ENCODE measurements around the gene TIAM1.
A peak's percentile ranks its signal among the peaks of the same experiment; 100 is the strongest.
"Not testable (repeated sequence)": the region's sequence is repeated elsewhere in the genome, so short reads cannot be mapped to it uniquely, and the experiment has no call there.

Gene TIAM1

DNA sequence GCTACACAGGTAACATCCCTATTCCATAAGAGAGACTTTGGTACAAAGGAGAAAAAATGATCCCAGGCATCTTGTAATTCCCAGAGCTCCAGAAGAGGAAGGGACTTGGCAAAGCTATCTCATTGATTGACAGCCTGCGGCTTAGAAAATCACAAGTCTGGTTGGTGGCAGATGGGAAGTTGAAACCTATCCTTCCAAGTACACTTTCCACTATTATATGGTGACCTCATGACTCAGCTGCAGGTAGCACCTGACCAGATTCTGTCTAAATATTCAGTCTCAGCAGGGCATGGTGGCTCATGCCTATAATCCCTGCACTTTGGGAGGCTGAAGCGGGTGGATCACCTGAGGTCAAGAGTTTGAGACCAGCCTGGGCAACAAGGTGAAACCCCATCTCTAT lies 89.9 kb downstream of the TIAM1 start:
- DNase-seq (ENCODE audit: low spot score), result no peak

DNA sequence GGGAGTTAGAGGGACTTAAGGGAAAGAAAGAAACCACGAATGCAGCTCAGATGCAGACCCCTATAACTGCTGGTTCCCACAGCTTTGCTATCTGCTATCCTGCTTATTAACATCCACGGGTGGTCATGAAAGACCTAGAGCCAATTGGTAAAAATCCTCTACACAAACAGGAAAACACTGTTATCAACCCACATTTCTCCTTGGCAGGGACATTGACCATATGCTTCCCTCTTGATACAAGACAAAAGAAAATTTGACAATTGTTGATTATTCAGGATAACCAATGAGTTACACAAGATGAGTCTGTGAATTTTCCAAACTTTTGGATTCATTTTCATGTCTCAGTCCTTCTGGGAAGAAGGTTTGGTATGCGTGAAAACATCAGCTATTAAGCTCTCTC lies 90.4 kb downstream of the TIAM1 start:
- no peak for DNase-seq (ENCODE audit: low spot score)

GRCh38 chr21:31252611-31253010 lies 91.5 kb downstream of the TIAM1 start:
- DNase-seq (ENCODE audit: low spot score), result no peak

DNA sequence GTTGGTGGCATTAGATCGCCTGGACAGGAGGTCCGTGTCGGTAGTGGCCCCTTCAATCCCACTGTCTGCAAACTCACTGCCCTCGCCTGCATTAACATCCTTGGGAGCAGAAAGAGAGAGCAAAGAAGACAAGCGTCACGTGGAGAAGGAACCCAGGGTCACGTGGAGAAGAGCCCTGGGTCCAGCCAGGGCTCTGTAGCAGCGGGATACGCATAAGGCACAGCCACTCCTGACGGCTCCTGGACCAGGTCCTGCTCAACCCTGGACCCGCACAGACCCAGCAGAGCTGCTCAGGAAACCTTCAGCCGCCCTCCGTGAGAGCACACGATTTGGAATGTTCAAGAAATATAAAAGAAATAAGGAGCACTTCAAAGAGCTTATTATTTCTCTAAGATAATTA lies 92.0 kb downstream of the TIAM1 start:
- no peak for DNase-seq (ENCODE audit: low spot score)

DNA sequence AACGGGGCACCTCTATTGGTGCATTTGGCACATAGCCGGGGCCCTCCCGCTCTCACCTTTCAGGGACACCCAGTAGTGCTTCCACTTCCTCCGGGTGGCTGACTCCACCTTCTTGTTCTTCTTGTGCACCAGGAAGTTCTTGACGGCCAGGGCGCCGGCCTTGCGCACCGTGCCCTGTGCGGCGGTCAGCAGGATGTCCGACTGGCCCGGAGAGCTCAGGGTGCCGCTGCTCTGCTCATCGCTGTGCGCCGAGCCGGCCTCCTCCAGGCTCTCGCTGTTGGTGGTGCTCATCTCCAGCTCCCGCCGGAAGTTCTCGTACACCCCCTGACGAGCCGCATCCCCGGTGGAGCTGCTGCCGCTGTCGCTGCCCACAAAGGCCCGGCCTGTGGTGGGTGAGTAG lies 92.4 kb downstream of the TIAM1 start:
- DNase-seq (ENCODE audit: low spot score), result no peak

DNA sequence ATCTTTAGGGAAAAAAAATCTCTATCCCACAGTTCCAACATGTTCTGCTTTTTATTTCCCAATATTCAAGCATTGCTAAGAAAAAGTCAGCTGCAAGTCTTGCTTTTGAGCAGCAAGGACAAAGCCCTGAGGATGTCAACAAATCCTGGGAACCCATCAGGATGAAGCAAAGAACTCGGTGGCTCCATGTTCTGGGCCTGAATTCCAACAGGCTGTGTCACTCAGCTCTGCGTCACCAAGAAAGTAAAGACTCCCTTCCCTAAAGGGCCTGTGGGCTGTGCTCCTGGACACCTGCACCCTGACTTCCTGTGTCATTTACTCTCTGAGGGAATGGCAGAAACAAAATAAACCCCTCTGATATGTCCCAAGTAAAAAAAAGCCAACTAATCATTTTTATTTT lies 95.5 kb downstream of the TIAM1 start:
- DNase-seq (ENCODE audit: low spot score), result no peak

DNA sequence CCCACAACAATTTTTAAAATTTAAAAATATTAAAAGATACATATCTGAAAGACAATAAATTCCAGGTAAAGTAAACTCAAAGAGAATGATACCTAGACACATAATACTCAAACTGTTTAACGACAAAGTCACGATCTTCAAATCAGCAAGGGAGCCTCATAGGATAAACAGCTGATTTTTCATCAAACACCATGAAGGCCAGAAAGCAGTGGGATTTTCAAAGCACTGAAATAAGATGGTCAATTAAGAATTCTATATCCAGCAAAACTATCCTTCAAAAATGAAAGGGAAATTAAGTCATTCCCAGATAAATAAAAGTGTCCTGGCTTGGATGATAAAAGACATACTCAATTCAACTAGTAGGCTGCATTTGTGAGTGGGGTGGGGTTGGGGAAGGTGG lies 100.5 kb downstream of the TIAM1 start:
- no peak for DNase-seq (ENCODE audit: low spot score)

DNA sequence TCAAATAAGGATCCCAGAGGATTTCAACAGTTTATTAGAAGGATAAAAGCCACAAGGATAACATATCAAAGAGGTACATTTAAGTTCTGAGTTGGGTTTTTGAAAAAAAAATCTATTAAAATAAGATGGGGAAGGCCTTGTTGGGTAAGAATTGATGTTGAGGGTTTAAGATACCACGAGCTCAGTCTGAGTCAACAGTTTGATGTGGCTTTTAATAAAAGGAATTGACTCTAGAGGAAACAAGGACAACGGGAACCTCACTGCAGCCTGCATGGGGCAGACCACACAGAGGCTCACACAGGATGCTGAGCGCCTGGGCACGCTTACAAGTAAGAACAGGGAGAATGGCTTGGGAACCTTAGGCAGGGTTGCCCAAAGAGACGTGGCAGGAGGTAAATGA lies 107.5 kb downstream of the TIAM1 start:
- peak; percentile 9 for DNase-seq (ENCODE audit: low spot score)

DNA sequence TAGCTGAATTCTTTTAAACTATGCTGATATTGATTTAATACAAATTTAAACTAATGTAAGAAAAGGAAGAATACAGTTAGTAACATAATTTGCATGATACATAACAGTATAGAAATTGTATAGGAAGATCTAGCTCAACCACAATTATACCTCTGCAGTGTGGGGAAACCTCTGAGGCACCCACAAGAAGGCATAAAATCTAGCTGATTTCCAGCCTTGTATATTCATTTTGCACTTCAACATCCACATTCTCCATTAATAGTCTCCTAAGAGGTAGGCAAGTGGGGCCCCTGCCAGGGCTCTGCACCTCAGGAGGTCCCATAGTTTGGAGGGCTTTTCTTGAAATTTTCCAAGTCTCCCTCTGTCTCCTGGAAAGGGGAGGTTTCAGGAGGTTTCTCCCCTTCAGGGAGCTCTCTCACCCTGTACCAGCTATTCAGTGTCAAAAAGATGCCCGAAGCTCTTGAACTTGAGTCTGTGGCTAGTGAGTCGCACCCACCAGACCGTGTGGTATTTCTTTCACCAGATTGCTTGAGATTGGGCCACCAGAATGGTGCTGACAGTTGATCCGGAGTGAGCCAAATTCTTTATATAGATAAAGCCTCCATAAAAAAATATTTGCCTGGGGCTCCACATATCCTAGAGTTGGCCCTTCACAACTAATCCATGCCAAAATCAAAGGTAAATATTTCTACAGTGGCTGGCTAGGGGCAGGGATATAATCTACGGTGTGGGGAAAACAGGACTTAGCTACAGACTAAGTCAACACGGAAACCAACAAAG lies 108.2 kb downstream of the TIAM1 start:
- DNase-seq (ENCODE audit: low spot score), result no peak

DNA sequence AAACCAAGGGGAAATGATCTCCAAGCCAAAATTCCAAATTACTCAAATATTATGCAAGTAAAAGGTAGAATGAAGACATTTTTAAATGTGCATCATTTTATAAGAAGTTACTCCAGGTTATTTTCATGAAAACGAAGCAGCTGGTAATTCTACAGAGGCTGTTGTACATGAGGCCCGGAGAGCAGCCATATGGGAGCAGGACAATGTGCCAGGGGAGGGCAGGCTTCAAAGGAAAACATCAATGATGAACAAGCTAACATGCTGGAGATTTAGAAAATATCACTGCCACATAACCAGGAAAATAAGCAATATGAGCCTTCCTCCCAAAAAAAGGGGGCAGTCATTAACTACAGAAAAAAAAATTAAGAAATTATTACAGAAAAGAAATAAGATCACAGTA lies 109.1 kb downstream of the TIAM1 start:
- DNase-seq (ENCODE audit: low spot score), result no peak

- DNase-seq (ENCODE audit: low spot score), result no peak
Measured at GRCh38 chr21:31233711-31234110, 110.3 kb downstream of the TIAM1 start.

DNA sequence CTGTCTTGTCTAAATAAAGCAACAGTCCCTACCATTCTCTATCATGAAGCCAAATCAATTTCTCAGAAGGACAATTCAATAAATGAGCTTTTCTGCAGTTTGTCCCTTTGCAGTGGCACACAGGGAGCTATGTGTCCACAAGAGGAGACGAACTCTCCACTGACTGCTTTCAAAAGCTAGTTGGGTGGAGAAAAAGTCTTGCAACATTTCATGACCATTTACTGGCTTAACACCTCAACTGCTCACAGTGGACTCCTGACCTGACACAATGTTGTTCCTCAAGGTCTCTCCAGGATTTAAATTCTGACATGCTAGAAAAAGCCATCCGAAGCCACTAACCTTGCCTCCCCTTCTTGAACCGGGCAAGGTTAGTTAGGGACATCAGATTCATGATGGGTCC lies 111.7 kb downstream of the TIAM1 start:
- DNase-seq (ENCODE audit: low spot score), result no peak

DNA sequence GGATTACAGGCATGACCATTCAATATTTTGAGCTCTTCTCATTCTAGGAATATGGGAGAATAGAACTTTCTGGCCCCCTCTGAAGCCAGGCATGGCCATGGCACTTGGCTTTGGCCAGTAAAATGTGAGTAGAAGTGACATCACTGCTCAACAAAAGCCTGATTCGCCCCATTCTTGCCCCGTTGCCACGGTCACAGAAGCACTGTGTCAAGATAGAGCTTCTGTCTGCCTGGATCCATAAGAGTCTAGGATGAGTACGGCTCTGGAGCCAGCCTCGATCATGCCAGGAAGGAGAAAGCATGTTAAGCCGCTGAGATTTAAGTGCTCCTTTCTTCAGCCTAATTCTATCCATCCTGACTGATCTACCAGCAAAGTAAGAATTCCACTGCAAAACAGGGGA lies 113.1 kb downstream of the TIAM1 start:
- DNase-seq (ENCODE audit: low spot score), result no peak

DNA sequence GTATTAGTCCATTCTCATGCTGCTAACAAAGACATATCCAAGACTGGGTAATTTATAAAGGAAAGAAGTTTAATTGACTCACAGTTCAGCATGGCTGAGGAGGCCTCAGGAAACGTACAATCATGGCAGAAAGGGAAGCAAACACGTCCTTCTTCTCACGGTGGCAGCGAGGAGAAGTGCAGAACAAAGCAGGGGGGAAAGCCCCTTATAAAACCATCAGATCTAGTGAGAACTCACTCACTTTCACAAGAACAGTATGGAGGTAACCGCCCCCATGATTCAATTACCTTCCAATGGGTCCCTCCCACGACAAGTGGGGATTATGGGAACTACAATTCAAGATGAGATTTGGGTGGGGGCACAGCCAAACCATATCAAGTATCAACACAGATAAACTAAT lies 115.3 kb downstream of the TIAM1 start:
- DNase-seq (ENCODE audit: low spot score), result not testable (repeated sequence)

DNA sequence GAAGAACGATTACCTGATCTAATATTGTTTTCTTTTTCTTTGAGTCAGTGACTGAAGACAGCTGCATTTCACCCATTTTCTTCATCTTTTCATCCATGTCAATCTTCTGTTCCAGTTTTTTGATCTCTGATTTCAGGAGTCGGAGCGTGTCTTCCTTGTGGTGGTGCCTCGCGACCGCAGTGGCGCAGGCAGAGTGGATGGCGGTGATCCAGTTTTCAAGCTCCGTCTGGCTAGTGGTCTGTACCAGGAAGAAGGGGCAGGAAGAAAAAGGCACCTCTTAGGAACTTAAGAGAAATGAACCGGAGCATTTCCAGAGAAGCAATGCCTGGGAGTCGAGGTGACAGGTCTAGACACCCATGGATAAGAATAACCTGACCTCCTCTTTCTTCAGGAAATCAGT lies 118.3 kb downstream of the TIAM1 start:
- DNase-seq (ENCODE audit: low spot score), result no peak

DNA sequence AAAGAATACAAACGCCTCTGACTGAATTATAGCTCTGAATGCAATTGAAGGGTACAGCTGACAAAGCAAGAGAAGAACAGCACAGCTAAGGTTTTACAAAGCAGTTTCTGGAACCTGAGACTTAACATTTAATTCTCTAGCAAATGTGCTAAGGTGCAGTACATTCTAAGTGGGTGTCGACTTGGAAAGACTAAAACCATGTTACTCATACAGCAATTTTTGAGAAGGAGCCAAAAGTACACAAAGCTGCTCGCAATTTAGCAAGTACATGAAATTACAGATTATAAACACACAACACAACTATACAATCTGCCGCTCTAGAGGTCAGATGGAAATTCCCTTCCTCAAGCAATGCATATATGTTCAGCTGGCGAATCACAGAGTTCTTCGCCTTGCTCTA lies 121.9 kb downstream of the TIAM1 start:
- no peak for DNase-seq (ENCODE audit: low spot score)

GRCh38 chr21:31221043-31221442 lies 123.0 kb downstream of the TIAM1 start:
- DNase-seq (ENCODE audit: low spot score), result no peak

GRCh38 chr21:31220575-31220974 lies 123.5 kb downstream of the TIAM1 start:
- no peak for DNase-seq (ENCODE audit: low spot score)

- DNase-seq (ENCODE audit: low spot score), result no peak
Measured at GRCh38 chr21:31218830-31219608, 125.0 kb downstream of the TIAM1 start.

- no peak for DNase-seq (ENCODE audit: low spot score)
Measured at GRCh38 chr21:31216206-31216605, 127.9 kb downstream of the TIAM1 start.

DNA sequence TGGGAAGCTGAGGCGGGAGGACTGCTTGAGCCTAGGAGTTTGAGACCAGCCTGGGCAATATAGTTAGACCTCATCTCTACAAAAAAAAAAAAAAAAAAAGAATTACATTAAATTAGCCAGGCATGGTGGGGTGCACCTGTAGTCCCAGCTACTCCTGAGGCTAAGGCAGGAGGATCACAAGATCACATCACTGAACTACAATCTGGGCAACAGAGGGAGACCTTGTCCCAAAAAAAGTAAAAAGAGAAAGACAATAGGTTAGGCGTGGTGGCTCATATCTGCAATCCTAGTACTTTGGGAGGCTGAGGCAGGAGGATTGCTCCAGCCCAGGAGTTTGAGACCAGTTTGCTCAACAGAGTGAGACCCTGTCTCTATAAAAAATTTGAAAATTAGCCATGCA lies 130.3 kb downstream of the TIAM1 start:
- peak; percentile 9 for DNase-seq (ENCODE audit: low spot score)

DNA sequence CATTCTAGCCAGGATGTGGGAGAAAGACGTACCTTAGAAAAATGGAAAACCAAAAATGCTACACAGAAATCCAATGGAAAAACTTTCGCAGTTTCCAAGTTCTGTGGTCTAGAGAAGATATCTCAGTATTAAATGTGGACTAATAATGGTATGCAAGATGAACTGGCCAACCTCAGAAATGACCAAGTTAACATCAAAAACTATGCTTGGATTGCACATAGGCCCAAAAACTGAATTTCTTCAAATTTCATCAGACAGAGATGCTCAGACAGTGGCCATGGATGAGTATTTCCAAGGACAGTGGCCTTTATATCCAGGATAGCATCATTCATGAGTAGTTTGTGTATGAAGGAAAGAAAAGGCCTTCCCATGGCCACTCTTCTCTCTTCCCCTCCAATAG lies 132.2 kb downstream of the TIAM1 start:
- DNase-seq (ENCODE audit: low spot score), result no peak

- DNase-seq (ENCODE audit: low spot score), result no peak
Measured at GRCh38 chr21:31205412-31205811, 138.6 kb downstream of the TIAM1 start.

DNA sequence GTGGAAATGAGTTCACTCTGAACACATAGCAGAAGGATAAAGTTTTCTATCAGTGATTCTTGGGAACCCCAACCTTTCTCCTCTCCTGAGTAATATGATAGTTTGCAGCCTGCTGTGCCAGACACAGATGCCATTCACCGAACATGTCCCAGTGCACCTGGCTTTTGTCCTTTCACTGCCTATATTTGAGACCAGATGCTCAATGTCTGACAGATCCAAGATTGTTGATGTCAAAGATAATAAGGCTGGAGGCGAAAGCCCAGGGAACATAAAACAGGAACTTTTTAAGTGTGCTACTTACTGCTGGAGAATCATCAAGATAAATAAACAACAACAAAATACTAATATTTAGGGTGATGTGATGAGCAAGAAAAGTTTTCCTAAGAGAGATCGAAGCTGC lies 139.3 kb downstream of the TIAM1 start:
- DNase-seq (ENCODE audit: low spot score), result no peak

Measured in CD4-positive, alpha-beta T cell treated with Interleukin-6 at 100 ng/mL for 8 hours (primary cell).